Muscle of back (tissue), 11 donors: ENCODE measurements around the gene YWHAG. TPM values are rescaled to one million over a fixed set of nuclear protein-coding genes. Genes with fewer than 3 reads are reported as not detected.
"Not testable (repeated sequence)": the region's sequence is repeated elsewhere in the genome, so short reads cannot be mapped to it uniquely, and the experiment has no call there.

ENCODE experiments used
- DNase-seq, 3 donors: peaks; one replicate each; pipeline versions ENCODE4 v3.0.0 to v3.0.0-alpha.2; 2013
- polyA plus RNA-seq, 10 donors: library from polyadenylated mRNA; unstranded; fragments of 120-200 nt; gene quantifications; one replicate each; pipeline ENCODE4 v1.2.1, GENCODE V29; 2013; ENCODE audit not compliant: insufficient read length in 10 of 10

The YWHAG gene
- polyA plus RNA-seq, 10 donors: 146 to 214 (median 169) TPM

GRCh38 chr7:76327610-76328009 lies 31.2 kb downstream of the YWHAG start:
- DNase-seq: no peak

- DNase-seq: no peak
These were observed 32.1 kb downstream of the YWHAG start for GRCh38 chr7:76326646-76327233.

- no peak for DNase-seq
These were observed 33.0 kb downstream of the YWHAG start for GRCh38 chr7:76325811-76326210.

GRCh38 chr7:76325092-76325491 lies 33.7 kb downstream of the YWHAG start:
- DNase-seq: no peak

GRCh38 chr7:76318488-76319353 lies 40.1 kb downstream of the YWHAG start:
- DNase-seq: peak; percentile 71 to 92 (median 75)

GRCh38 chr7:76317782-76318487 lies 40.9 kb downstream of the YWHAG start:
- DNase-seq: peak; percentile 97 to 98 (median 98)

- DNase-seq: no peak
These were observed 41.6 kb downstream of the YWHAG start for GRCh38 chr7:76316984-76317781.

GRCh38 chr7:76315364-76315763 lies 43.4 kb downstream of the YWHAG start:
- peak; percentile 51 to 70 (median 65) for DNase-seq

GRCh38 chr7:76314740-76315139 lies 44.1 kb downstream of the YWHAG start:
- not testable (repeated sequence) for DNase-seq

- peak; percentile 90 to 95 (median 94) for DNase-seq
These were observed 44.6 kb downstream of the YWHAG start for GRCh38 chr7:76314042-76314721.

GRCh38 chr7:76311838-76312237 lies 47.0 kb downstream of the YWHAG start:
- DNase-seq: not testable (repeated sequence)

GRCh38 chr7:76310102-76310957 lies 48.5 kb downstream of the YWHAG start:
- peak; percentile 73 to 84 (median 82) for DNase-seq

GRCh38 chr7:76309341-76310101 lies 49.3 kb downstream of the YWHAG start:
- DNase-seq: not testable (repeated sequence)

GRCh38 chr7:76308874-76309273 lies 49.9 kb downstream of the YWHAG start:
- not testable (repeated sequence) for DNase-seq

- peak in 1 of 3 donors; percentile 52 for DNase-seq
These were observed 53.9 kb downstream of the YWHAG start for GRCh38 chr7:76304888-76305375.

- DNase-seq: peak; percentile 93 to 96 (median 94)
These were observed 55.3 kb downstream of the YWHAG start for GRCh38 chr7:76303202-76304147.

GRCh38 chr7:76302347-76303201 lies 56.2 kb downstream of the YWHAG start, which contains the start of gene HSPB1:
Gene HSPB1, plus strand, starts transcription at chr7:76302673. Its CDS starts 40 bp downstream, at chr7:76302713.
- DNase-seq: peak; percentile 91 to 95 (median 94)
